GM19099 (cell line): ENCODE data around the gene ARHGEF28.

Experiments used
- POLR2A ChIP-seq: IDR thresholded peaks from 3 replicates; pipeline ENCODE4 v1.6.1; 2011; ENCODE audit warnings: low read depth; ENCODE audit not compliant: insufficient read length; ENCODE audit errors: extremely low read depth

Gene ARHGEF28

DNA sequence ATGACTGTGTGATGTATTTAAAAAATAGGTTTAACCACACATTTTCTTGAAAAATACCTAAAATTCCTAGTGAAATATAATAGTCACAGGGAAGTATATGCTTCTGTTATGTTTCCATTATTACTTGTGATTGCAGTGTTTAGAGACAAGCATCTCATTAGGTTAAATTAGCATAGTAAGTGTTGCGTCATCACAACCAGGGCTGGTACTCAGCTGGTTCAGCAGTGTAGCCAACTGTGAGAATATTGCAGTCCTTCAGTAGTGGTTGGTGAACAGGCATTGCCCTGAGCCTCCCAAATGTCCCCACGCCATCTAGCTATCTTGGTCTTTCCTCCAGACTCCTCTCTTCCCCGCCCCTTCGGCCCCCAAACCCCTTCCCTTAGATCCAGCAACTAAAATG is 261.7 kb downstream of the ARHGEF28 start:
- TF ChIP-seq POLR2A, result no peak

DNA sequence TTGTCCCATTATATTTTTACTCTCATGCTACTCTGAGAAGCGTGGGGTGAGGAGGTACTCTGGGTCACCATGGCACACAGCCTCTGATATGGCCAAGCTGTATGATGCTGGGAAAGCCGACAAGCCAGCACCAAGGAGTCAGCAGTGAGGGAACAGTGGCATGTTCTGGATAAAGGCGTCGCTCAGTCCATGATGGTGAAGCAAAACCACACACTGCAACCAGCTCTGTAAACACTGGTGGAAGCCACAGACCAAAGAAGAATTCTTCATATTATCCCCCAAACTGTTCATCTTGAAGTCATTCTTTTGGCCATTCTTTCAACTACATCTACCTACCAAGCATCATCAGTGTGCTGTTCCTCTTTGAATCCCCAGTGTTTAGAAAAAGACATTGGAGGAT is 264.6 kb downstream of the ARHGEF28 start:
- no peak for TF ChIP-seq POLR2A

DNA sequence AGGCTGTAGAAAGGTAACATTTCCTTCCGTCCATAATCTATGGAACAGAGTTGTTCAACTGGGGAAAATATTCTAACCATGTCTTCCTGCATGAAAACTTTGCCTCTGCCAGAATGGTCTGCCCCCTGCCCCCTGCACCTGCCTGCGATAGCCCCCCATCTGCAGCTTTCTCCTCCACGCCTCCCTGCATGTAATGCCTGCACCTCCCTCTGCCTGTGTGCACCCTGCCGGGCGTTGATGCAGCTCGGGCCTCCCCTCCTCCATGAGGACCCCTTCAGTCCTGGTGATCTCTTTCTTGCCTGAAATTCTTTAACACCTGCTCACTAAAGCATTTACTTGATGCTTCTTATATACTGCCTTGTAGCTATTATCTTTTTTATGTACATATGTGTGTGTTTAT is 266.2 kb downstream of the ARHGEF28 start:
- no peak for TF ChIP-seq POLR2A

DNA sequence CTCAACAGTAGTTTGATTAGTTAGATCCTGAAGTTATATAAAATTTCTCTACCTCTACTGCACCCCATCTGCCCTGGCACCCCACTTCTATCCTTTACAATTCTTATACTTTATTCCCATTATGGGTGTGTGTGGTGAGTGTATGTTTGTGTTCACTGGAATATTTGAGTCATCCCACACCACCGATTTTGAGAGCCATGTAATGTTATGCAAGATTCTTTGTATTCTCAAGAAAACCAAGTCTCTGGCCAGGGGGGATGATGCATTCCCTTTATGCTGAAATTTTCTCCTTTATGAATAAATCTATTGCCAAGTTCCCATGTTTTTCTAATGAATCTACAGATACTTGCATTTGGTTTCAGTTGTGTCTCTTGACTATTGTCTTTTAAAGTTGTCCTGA is 266.8 kb downstream of the ARHGEF28 start:
- no peak for TF ChIP-seq POLR2A

DNA sequence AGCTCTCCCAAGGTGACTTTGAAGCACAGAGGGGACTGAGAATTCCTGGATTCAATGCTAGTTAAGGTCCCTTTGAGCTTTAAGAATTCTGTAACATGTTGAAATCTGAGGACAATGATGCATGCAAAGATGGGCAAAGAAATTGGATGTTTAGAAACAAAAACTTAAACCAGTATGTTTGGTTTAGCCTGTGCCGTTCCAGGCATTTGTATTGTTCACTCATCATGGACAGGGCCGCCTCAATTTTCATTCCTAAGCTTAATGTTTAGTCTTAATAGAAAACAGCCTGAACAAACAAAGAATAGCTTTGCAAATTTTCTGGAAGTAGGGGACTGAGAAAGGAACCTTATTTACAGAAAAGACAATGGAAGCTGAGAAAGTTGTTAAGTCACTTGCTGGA is 267.8 kb downstream of the ARHGEF28 start:
- TF ChIP-seq POLR2A, result no peak

DNA sequence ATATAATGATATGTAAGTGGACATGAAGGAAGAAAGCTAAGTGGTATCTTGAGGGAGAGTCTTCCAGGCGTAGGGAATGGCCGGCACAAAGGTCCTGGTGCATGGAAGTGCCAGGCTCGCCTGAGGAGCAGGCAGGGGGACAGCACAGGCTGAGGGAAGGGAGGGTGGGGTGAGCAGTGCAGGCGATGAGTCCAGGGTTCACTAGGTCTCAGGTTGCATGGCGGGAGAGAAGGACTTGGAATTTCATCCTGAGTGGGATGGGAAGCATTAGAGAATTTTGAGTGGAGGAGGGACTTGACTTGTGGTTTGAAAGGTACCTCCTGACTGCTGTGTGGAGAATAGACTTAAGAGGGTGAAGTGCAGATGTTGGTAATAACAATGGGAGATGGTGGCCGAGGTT is 268.9 kb downstream of the ARHGEF28 start:
- no peak for TF ChIP-seq POLR2A

DNA sequence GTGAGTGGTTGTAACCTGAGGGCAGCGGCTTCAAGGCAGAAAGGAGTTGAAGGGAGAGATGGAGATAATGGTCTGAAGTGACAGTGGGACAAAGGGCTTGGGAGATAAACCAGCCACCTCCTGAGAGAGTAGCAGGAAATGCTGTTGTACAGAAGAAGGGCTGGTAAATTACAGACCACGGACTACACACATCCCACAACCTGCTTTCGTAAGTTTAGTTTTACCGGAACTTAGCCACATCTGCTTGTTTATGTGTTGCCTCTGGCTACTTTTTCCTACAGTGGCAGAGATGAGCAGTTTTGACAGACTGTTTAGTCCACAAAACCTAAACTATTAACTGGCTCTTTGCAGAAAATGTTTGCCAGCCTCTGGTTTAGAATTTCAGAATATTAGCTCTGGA is 269.5 kb downstream of the ARHGEF28 start:
- TF ChIP-seq POLR2A, result no peak

DNA sequence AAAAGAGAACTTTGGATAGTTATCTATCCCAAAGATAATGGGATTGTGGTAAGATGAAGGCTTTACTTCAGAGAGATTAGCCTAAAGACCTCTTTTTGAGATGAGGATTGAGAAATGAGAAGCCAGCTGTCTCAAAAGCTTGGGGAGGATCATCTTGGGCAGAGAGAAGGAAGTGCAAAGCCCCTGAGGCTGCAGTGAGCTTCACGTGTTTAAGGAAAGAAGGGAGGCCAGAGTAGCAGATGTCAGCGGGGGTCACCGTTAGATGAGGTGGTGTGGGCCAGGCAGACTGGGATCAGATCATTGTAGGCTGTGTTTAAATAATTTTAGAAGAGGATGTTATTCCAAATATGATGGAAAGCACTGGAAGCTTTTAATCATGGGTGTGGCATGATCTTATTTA is 270.1 kb downstream of the ARHGEF28 start:
- TF ChIP-seq POLR2A, result no peak

DNA sequence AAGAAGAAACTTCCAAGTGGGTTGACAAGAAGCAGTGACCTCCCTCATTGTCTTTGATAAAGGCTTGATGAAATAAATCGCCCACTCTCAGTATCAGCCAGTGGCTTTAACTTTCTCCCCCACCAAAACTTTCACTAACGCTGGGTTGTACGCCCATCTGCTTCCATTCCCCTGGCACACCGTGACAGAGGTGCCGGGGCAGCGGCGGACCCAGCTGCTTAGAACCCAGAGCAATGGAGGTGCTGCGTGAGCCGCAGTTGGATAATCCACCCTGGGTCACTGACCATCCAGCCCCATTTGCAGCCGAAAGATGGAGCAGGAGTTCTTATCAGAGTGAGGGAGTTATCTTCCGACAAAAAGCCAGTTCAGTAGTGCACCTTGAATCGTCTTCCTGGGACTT is 270.7 kb downstream of the ARHGEF28 start:
- no peak for TF ChIP-seq POLR2A

DNA sequence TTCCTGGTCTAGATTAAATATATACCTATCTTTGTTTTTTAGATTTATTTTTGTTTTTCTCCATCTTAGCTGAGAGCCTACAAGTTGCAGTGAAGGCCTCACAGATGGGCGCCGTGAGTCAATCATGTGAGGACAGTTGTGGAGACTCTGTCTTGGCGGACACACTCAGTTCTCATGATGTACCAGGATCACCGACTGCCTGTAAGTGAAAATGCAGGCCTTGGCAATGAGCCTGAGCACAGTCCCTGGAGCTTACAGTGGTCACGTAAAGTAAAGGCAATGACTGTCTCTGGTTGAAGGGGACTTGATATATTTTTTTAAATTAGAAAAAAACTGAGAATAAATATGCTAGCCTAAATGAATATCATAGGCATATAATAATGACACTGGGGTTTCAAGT is 271.9 kb downstream of the ARHGEF28 start:
- TF ChIP-seq POLR2A, result no peak

DNA sequence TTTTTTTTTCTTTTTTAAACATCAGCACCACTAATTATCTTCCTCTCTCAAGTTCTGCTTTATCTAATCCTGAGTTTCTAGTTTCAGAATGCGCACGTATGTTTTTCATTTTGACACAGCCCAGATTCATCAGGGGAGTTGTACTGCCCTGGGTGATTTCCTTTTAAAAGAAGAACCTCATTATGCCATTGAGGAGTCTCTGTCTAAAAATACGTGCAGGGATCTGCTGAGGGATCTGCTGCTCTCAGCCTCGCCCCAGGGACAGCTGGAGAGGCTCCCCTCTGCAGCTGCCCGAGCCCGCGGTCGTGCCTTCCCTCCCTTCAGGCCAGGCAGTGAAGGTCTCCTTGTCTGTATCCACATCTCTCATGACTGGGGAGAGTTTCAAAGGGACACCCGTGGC is 273.1 kb downstream of the ARHGEF28 start:
- TF ChIP-seq POLR2A, result no peak

DNA sequence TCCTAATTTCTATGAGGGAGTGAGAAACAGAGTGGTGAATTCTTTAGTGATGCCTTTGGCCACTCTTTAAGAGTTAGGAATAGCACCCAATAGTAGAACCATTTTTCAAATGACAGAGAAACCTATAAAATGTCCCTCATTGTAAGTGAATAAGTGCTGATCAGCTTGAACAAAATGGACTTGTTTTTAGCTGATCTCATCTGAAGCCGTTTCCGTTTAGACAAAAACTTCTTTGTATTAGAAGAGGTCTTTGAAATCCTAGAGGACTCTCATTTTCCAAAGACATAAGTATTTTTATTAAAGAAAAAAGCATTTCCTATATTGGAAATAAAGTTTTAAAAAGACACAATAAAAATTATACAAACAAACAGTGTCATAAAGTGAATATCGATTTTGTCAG is 273.9 kb downstream of the ARHGEF28 start:
- TF ChIP-seq POLR2A, result no peak

DNA sequence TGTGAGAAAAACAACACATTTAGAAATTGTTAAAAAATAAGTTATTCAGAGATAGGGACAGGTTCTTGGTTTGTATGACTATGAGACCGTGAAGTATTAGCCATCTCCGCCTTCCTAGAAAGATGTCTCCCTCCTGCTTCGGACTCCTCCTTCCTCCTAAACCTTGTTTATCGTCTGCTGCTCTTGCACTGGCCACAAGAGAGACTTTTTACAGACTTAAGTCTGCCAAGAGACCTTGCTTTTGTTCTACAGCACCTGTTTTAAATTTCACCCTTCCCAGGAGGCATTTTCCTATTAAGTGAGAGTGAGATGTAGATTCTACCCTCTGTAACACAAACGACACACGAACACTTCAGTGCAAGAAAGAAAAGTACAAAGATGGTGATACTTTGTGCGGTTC is 274.6 kb downstream of the ARHGEF28 start:
- no peak for TF ChIP-seq POLR2A

DNA sequence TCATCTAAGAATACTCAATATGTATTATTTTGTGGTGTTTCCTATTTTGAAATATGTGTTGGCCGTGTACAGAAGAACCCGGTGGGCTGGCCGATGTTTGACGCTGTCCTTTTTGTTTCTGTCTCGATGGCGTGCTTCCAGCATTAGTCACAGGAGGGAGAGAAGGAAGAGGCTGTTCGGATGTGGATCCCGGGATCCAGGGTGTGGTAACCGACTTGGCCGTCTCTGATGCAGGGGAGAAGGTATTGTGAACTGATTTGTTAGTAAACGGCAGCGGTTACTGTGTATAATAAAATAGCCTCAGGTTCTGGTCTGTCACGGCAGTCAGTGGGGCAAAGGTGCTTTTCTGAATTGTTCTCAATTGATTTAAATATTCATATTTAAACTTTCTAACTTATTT is 275.0 kb downstream of the ARHGEF28 start:
- no peak for TF ChIP-seq POLR2A

DNA sequence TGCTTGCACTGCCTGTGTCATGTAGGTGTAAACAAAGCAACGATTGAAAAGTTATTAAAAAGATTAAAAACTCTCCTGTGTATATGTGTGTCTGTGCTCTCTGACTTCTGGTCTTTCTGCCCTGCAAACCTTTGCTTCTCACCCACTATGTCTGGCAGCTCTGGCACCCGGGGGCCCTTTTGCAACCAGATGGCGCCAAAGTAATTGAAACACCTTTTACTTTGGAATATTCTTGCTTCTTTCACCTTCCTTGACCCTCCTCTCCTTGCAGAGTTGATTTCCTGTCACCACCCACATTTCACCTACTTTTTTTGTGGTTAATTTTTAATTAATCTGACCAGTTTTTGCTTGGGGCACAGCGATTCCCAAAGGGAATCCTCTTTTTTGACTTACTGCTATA is 275.5 kb downstream of the ARHGEF28 start:
- TF ChIP-seq POLR2A, result no peak

DNA sequence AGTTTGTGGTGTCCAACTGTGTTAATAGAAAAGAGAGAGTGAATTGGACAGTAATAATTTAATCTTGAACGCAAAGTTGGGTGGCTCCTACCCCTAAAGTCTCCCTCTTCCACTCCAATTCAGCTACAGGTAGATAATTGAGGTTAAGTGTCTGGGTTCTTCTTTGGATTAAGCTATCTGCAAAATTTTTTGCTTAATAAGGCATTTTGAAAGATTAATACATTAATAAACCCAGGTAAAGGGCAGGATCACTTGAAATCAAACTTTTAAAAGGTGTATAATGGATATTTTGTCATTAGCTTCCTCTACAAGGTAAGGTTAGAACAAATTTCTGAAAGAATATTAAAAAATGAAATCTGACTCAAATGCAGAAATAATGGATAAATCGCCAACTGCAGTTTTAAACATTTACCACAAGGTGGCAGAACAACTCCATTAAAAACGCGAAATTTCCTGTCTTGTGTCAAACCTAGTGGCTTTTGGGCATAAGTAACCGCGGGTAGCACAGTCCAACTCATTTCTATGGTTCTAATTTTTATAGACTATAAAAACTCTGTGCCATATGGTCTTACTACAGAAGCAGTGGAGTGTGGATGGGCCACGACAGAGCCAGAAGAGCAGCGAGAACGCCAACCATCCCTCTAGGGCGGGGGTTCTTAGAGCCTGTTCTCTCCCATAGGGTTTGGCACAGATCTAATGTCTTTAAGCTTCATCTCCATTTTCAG is 276.5 kb downstream of the ARHGEF28 start:
- no peak for TF ChIP-seq POLR2A

DNA sequence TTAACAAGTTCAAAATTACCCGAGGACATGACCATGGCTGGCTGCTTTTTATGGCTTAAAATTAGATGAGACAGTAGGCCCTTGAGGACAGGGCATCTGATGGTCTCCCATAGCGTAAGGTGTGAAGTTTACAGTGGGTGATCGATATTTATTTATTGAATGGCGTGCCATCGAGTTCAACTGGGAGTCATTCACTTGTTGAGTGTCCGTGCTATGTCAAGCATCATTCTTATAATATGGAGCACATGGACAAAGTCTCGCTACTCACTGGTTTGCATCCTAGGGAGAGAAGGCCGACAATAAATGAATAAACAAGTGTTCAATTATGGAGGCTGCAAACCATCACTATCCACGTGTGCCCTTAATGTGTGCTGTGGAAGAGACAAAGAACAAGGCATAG is 277.2 kb downstream of the ARHGEF28 start:
- TF ChIP-seq POLR2A, result no peak
